Parathyroid adenoma (tissue), 2 donors: ENCODE measurements around the gene SLC11A2.

ENCODE experiments used
- H2AFZ ChIP-seq: fragments of 300-600 bp; sonication (generic); one replicate; pipeline ENCODE4 v1.7.0; 2017; ENCODE audit warnings: antibody characterized with exemption, mild to moderate bottlenecking
- H3K27ac ChIP-seq: fragments of 300-600 bp; sonication (generic); one replicate; pipeline ENCODE4 v1.7.0; 2017
- H3K27me3 ChIP-seq: fragments of 300-600 bp; sonication (generic); one replicate; pipeline ENCODE4 v1.7.0; 2017; ENCODE audit warnings: low read length; ENCODE audit not compliant: control insufficient read depth, insufficient read depth
- H3K36me3 ChIP-seq: fragments of 300-600 bp; sonication (generic); one replicate; pipeline ENCODE4 v1.7.0; 2017; ENCODE audit warnings: low read length; ENCODE audit not compliant: control insufficient read depth, insufficient read depth
- H3K4me1 ChIP-seq: fragments of 300-600 bp; sonication (generic); one replicate; pipeline ENCODE4 v1.7.0; 2017; ENCODE audit warnings: control low read depth
- H3K4me2 ChIP-seq: fragments of 300-600 bp; sonication (generic); one replicate; pipeline ENCODE4 v1.7.0; 2017; ENCODE audit warnings: low read length
- H3K4me3 ChIP-seq: fragments of 300-600 bp; sonication (generic); one replicate; pipeline ENCODE4 v1.7.0; 2017; ENCODE audit warnings: low read depth, low read length
- H3K79me2 ChIP-seq: fragments of 300-600 bp; sonication (generic); one replicate; pipeline ENCODE4 v1.7.0; 2017; ENCODE audit warnings: control low read depth
- H3K9ac ChIP-seq: fragments of 300-600 bp; sonication (generic); one replicate; pipeline ENCODE4 v1.7.0; 2017; ENCODE audit warnings: mild to moderate bottlenecking
- H3K9me3 ChIP-seq: fragments of 300-600 bp; sonication (generic); one replicate; pipeline ENCODE4 v1.7.0; 2017; ENCODE audit warnings: low read length; ENCODE audit not compliant: control insufficient read depth
- CTCF ChIP-seq: fragments of 300-600 bp; sonication (generic); IDR thresholded peaks from one replicate; pipeline ENCODE4 v1.7.0; 2017; ENCODE audit warnings: antibody characterized with exemption, mild to moderate bottlenecking
- donor health status: primary hyperparathyroidism.

The SLC11A2 gene

GRCh38 chr12:51023625-51024382 lies 2.4 kb downstream of the SLC11A2 start:
- peak overlapping the region; percentile 93 for H3K4me3 ChIP-seq
- no peak for TF ChIP-seq CTCF
- H3K79me2 ChIP-seq, result peaks cover 54% of the 10 kb centered on the region
- H3K36me3 ChIP-seq, result no peaks in the 10 kb centered on the region
- no peaks in the 10 kb centered on the region for H3K27me3 ChIP-seq
- no peaks in the 10 kb centered on the region for H3K9me3 ChIP-seq
- H3K9ac ChIP-seq, result peak overlapping the region; percentile 33
- peak overlapping the region; percentile 95 for H3K27ac ChIP-seq
- H2AFZ ChIP-seq, result peak overlapping the region; percentile 94
- peaks cover 9% of the 10 kb centered on the region for H3K4me1 ChIP-seq
- H3K4me2 ChIP-seq, result peak overlapping the region; percentile 95

GRCh38 chr12:51021694-51022093 lies 4.5 kb downstream of the SLC11A2 start:
- Histone ChIP-seq H3K4me1 (peaks cover 9% of the 10 kb centered on the region), H3K9me3 (no peaks in the 10 kb centered on the region), H3K27ac (no peak overlapping the region), H3K36me3 (no peaks in the 10 kb centered on the region), H3K79me2 (peaks cover 68% of the 10 kb centered on the region), H3K27me3 (no peaks in the 10 kb centered on the region), H3K4me2 (no peak overlapping the region), H2AFZ (no peak overlapping the region), H3K4me3 (no peak overlapping the region), H3K9ac (no peak overlapping the region)
- no peak for TF ChIP-seq CTCF

- Histone ChIP-seq H3K79me2 (peaks cover 76% of the 10 kb centered on the region), H3K4me3 (no peak overlapping the region), H3K4me1 (peaks cover 9% of the 10 kb centered on the region), H3K4me2 (no peak overlapping the region), H3K36me3 (no peaks in the 10 kb centered on the region), H3K27ac (no peak overlapping the region), H2AFZ (no peak overlapping the region), H3K9ac (no peak overlapping the region), H3K27me3 (no peaks in the 10 kb centered on the region), H3K9me3 (no peaks in the 10 kb centered on the region)
- no peak for TF ChIP-seq CTCF
These were observed 5.6 kb downstream of the SLC11A2 start for GRCh38 chr12:51020448-51021182.

GRCh38 chr12:51019927-51020326 lies 6.3 kb downstream of the SLC11A2 start:
- no peak overlapping the region for H3K4me3 ChIP-seq
- peaks cover 77% of the 10 kb centered on the region for H3K79me2 ChIP-seq
- H3K9me3 ChIP-seq, result no peaks in the 10 kb centered on the region
- no peaks in the 10 kb centered on the region for H3K27me3 ChIP-seq
- H3K36me3 ChIP-seq, result no peaks in the 10 kb centered on the region
- H3K27ac ChIP-seq, result no peak overlapping the region
- no peak overlapping the region for H2AFZ ChIP-seq
- no peak for TF ChIP-seq CTCF
- H3K9ac ChIP-seq, result no peak overlapping the region
- no peak overlapping the region for H3K4me2 ChIP-seq
- H3K4me1 ChIP-seq, result peaks cover 9% of the 10 kb centered on the region
